Caco-2 (cell line): ENCODE measurements around the gene GCC2. TPM values are rescaled to one million over a fixed set of nuclear protein-coding genes. Genes with fewer than 3 reads are reported as not detected.

ENCODE experiments used
- BruUV-seq: library from RNA; stranded (reverse); fragments of 400-500 nt; replicated peaks from 2 replicates; lab custom pipeline; 2021; lab: Mats Ljungman, UMichigan
- CTCF ChIA-PET: fragments of 300-600 bp; sonication (Branson Sonifier 250); formaldehyde crosslinking; loops from one replicate; lab custom pipeline; 2022; ENCODE audit warnings: antibody characterized with exemption; lab: Charles Lee
- POLR2A ChIA-PET: fragments of 300-600 bp; sonication (Branson Sonifier 250); formaldehyde crosslinking; loops from one replicate; lab custom pipeline; 2022; ENCODE audit warnings: antibody characterized with exemption; lab: Charles Lee
- DNase-seq, 2 experiments: peaks; one replicate each; pipeline versions ENCODE4 v3.0.0 to v3.0.0-alpha.2; 2020 to 2022
- H3K27me3 ChIP-seq: replicated peaks from 2 replicates; pipeline ENCODE4 v1.6.0; 2011; ENCODE audit warnings: low read length; ENCODE audit not compliant: control insufficient read depth, insufficient read depth
- H3K36me3 ChIP-seq: 2 replicates; pipeline ENCODE4 v1.5.1; 2011; ENCODE audit warnings: low read length; ENCODE audit not compliant: control insufficient read depth, insufficient read depth
- H3K4me1 ChIP-seq: fragments of 250-450 bp; sonication (Bioruptor Pico); 2 replicates; pipeline ENCODE4 v1.5.1; 2020; ENCODE audit warnings: mild to moderate bottlenecking
- H3K4me3 ChIP-seq: 2 replicates; pipeline ENCODE4 v1.5.1; 2011; ENCODE audit warnings: low read depth, mild to moderate bottlenecking, control low read depth, low read length
- H3K9me3 ChIP-seq: fragments of 250-450 bp; sonication (Bioruptor Pico); 2 replicates; pipeline ENCODE4 v1.5.1; 2020; ENCODE audit warnings: mild to moderate bottlenecking, moderate library complexity
- H3K27ac Mint-ChIP-seq: one replicate; pipeline ENCODE4 v1.8.0; 2022; ENCODE audit warnings: mixed read lengths; ENCODE audit not compliant: unreplicated experiment
- H3K27me3 Mint-ChIP-seq: one replicate; pipeline ENCODE4 v1.8.0; 2022; ENCODE audit warnings: mixed read lengths; ENCODE audit not compliant: insufficient read depth, unreplicated experiment
- H3K36me3 Mint-ChIP-seq: one replicate; pipeline ENCODE4 v1.8.0; 2022; ENCODE audit warnings: mild to moderate bottlenecking, mixed read lengths; ENCODE audit not compliant: insufficient read depth, unreplicated experiment
- H3K4me1 Mint-ChIP-seq: one replicate; pipeline ENCODE4 v1.8.0; 2022; ENCODE audit warnings: low read depth, mixed read lengths; ENCODE audit not compliant: unreplicated experiment
- H3K4me3 Mint-ChIP-seq: one replicate; pipeline ENCODE4 v1.8.0; 2022; ENCODE audit warnings: mild to moderate bottlenecking, moderate library complexity, mixed read lengths; ENCODE audit not compliant: unreplicated experiment
- H3K9me3 Mint-ChIP-seq: one replicate; pipeline ENCODE4 v1.8.0; 2022; ENCODE audit warnings: mixed read lengths; ENCODE audit not compliant: unreplicated experiment
- CTCF ChIP-seq, 2 experiments: fragments of 200-600 bp in 1 of 2; IDR thresholded peaks; 1 replicate in 1 of 2; 2 replicates in 1 of 2; pipeline versions ENCODE4 v1.5.1 to v1.8.0; 2011 to 2022; ENCODE audit warnings: antibody characterized with exemption in 1 of 2, control low read depth in 1 of 2, inconsistent platforms in 1 of 2, low read depth in 1 of 2, low read length in 1 of 2, mild to moderate bottlenecking in 1 of 2, moderate library complexity in 1 of 2; ENCODE audit not compliant: insufficient read depth in 1 of 2, severe bottlenecking in 1 of 2, unreplicated experiment in 1 of 2
- intact Hi-C: fragments of 100-400 bp; cut with micrococcal nuclease; formaldehyde crosslinking; loops from one replicate; pipeline ENCODE4 v1.10.0; 2022; ENCODE audit not compliant: unreplicated experiment
- total RNA-seq: library from RNA; stranded (reverse); gene quantifications from 2 replicates; pipeline ENCODE4 v1.2.3, GENCODE V29; 2022

Gene GCC2
- total RNA-seq, 1 experiment from 2014 or later: 46.2 TPM

GRCh38 chr2:108459441-108459840, 10.4 kb downstream of the GCC2 start:
- Mint-ChIP-seq H3K27me3 (no peaks in the 10 kb centered on the region), H3K36me3 (peaks cover 74% of the 10 kb centered on the region), H3K27ac (no peak overlapping the region), H3K4me3 (no peak overlapping the region), H3K9me3 (peaks cover 10% of the 10 kb centered on the region), H3K4me1 (no peaks in the 10 kb centered on the region)
- intact Hi-C loops: no loop called here
- Histone ChIP-seq H3K4me1 (no peaks in the 10 kb centered on the region), H3K9me3 (0 out of 2 replicates have a peak, but pooled peaks cover 2% of the 10 kb centered on the region), H3K27me3 (no peaks in the 10 kb centered on the region), H3K36me3 (no peaks in the 10 kb centered on the region; the same call in 1 of the 2 replicates), H3K4me3 (no peak overlapping the region)
- POLR2A ChIA-PET: interaction anchor here (0.6 to 0.7 kb wide), 2 partner anchors 10 to 615 kb away, joined by 3 read pairs; no protein-coding TSS in a partner anchor
- no TSS peak for BruUV-seq
- CTCF ChIA-PET: no interaction called here
- DNase-seq: no peak
- no peak for TF ChIP-seq CTCF (IDR thresholded peaks at IDR 0.05; ENCODE audit: insufficient read depth in 1 of 2, low read depth in 1 of 2, low read length in 1 of 2, severe bottlenecking in 1 of 2, unreplicated experiment in 1 of 2)

- CTCF ChIA-PET: no interaction called here
- Mint-ChIP-seq H3K4me3 (no peak overlapping the region), H3K36me3 (peaks cover 74% of the 10 kb centered on the region), H3K27ac (no peak overlapping the region), H3K9me3 (peaks cover 10% of the 10 kb centered on the region), H3K4me1 (no peaks in the 10 kb centered on the region), H3K27me3 (no peaks in the 10 kb centered on the region)
- no peaks in the 10 kb centered on the region for H3K27me3 ChIP-seq
- H3K4me3 ChIP-seq: no peak overlapping the region
- DNase-seq: no peak
- intact Hi-C loops: no loop called here
- H3K4me1 ChIP-seq: no peaks in the 10 kb centered on the region
- TF ChIP-seq CTCF (IDR thresholded peaks at IDR 0.05; ENCODE audit: insufficient read depth in 1 of 2, low read depth in 1 of 2, low read length in 1 of 2, severe bottlenecking in 1 of 2, unreplicated experiment in 1 of 2): no peak
- peaks cover 3% of the 10 kb centered on the region for H3K36me3 ChIP-seq
- BruUV-seq: no TSS peak
- 0 out of 2 replicates have a peak, but pooled peaks cover 2% of the 10 kb centered on the region for H3K9me3 ChIP-seq
- POLR2A ChIA-PET: no interaction called here
Observed at GRCh38 chr2:108460345-108461037, 11.5 kb downstream of the GCC2 start.

GRCh38 chr2:108477099-108477498, 28.1 kb downstream of the GCC2 start:
- H3K4me3 Mint-ChIP-seq: no peak overlapping the region
- no peaks in the 10 kb centered on the region for H3K4me1 Mint-ChIP-seq
- no peaks in the 10 kb centered on the region for H3K9me3 Mint-ChIP-seq
- no peak for DNase-seq
- no peaks in the 10 kb centered on the region for H3K27me3 Mint-ChIP-seq
- H3K36me3 Mint-ChIP-seq: peaks cover 59% of the 10 kb centered on the region
- intact Hi-C loops: loop anchor here (5.0 kb wide), 1 partner anchor 125 kb away; no protein-coding TSS in a partner anchor
- H3K27ac Mint-ChIP-seq: no peak overlapping the region
- Histone ChIP-seq H3K4me1 (no peaks in the 10 kb centered on the region), H3K36me3 (no peaks in the 10 kb centered on the region), H3K4me3 (no peak overlapping the region), H3K9me3 (no peaks in the 10 kb centered on the region), H3K27me3 (no peaks in the 10 kb centered on the region)
- POLR2A ChIA-PET: no interaction called here
- no peak for TF ChIP-seq CTCF (IDR thresholded peaks at IDR 0.05; ENCODE audit: insufficient read depth in 1 of 2, low read depth in 1 of 2, low read length in 1 of 2, severe bottlenecking in 1 of 2, unreplicated experiment in 1 of 2)
- BruUV-seq: no TSS peak
- CTCF ChIA-PET: no interaction called here
